GM12878 (cell line): ENCODE results near the gene AMPD2. TPM values are rescaled to one million over a fixed set of nuclear protein-coding genes. Genes with fewer than 3 reads are reported as not detected.

Experiments
- ATAC-seq: fragments of 200-7000 bp; cut with Tn5 transposase; 3 replicates; pipeline ENCODE4 v1.9.1; 2020; ENCODE audit warnings: mild to moderate bottlenecking, moderate library complexity
- BruUV-seq: library from RNA; stranded (reverse); fragments of 400-500 nt; replicated peaks from 2 replicates; lab custom pipeline; 2021; lab: Mats Ljungman, UMichigan
- CTCF ChIA-PET: fragments of 300-600 bp; sonication (Branson Sonifier 250); formaldehyde crosslinking; extraction: SDS; loops from one replicate; lab custom pipeline; 2021; ENCODE audit warnings: inconsistent platforms; lab: Yijun Ruan, JAX
- POLR2A ChIA-PET: fragments of 350-600 bp; formaldehyde crosslinking; extraction: SDS; loops from one replicate; lab custom pipeline; 2021; ENCODE audit warnings: inconsistent platforms; lab: Charles Lee
- RAD21 ChIA-PET: fragments of 300-600 bp; sonication (Branson Sonifier 250); formaldehyde crosslinking; loops from one replicate; lab custom pipeline; 2023; ENCODE audit warnings: antibody characterized with exemption; ENCODE audit not compliant: unreplicated experiment; lab: Charles Lee
- SMC1A ChIA-PET: fragments of 300-600 bp; sonication (Branson Sonifier 250); formaldehyde crosslinking; loops from one replicate; lab custom pipeline; 2023; ENCODE audit not compliant: unreplicated experiment, uncharacterized antibody; lab: Charles Lee
- DNase-seq: peaks from one replicate; pipeline ENCODE4 v3.0.0-alpha.2; 2011; ENCODE audit warnings: low read depth, low spot score
- FAIRE-seq: peaks from 3 replicates; lab custom pipeline; 2011; peaks lifted over from hg19 to GRCh38; lab: Jason Lieb, UNC
- H2AFZ ChIP-seq: 2 replicates; pipeline ENCODE4 v1.6.0; 2011; ENCODE audit warnings: low read depth, low read length, control low read depth; ENCODE audit not compliant: control insufficient read depth
- H3K27ac ChIP-seq: 2 replicates; pipeline ENCODE4 v1.5.1; 2011; ENCODE audit warnings: control low read depth; ENCODE audit not compliant: control insufficient read depth, insufficient read depth
- H3K27me3 ChIP-seq, 2 experiments: replicated peaks in 1 of 2; 2 replicates each; pipeline versions ENCODE4 v1.6.0 to v1.6.1; 2011; ENCODE audit warnings: low read length in 1 of 2; ENCODE audit not compliant: control insufficient read depth in 2 of 2, insufficient read depth in 2 of 2
- H3K36me3 ChIP-seq, 2 experiments: 2 replicates each; pipeline ENCODE4 v1.5.1; 2011; ENCODE audit warnings: low read length in 1 of 2; ENCODE audit not compliant: control insufficient read depth in 2 of 2, insufficient read depth in 2 of 2
- H3K4me1 ChIP-seq: 2 replicates; pipeline ENCODE4 v1.6.1; 2011; ENCODE audit warnings: mild to moderate bottlenecking, low read length, moderate library complexity, mixed read lengths; ENCODE audit not compliant: control insufficient read depth, insufficient read depth
- H3K4me2 ChIP-seq: 2 replicates; pipeline ENCODE4 v1.6.0; 2011; ENCODE audit warnings: control low read depth; ENCODE audit not compliant: control insufficient read depth, insufficient read depth
- H3K4me3 ChIP-seq: fragments of 200-600 bp; sonication (generic); 2 replicates; pipeline ENCODE4 v1.5.1; 2016
- H3K79me2 ChIP-seq: 2 replicates; pipeline ENCODE4 v1.6.0; 2011; ENCODE audit warnings: low read length; ENCODE audit not compliant: control insufficient read depth, insufficient read depth
- H3K9ac ChIP-seq: 2 replicates; pipeline ENCODE4 v1.8.0; 2011; ENCODE audit warnings: low read length, control low read depth, mixed read lengths; ENCODE audit not compliant: control insufficient read depth, insufficient read depth
- H3K9me3 ChIP-seq: replicated peaks from 3 replicates; pipeline ENCODE4 v1.5.1; 2011; ENCODE audit warnings: mild to moderate bottlenecking, low read length; ENCODE audit not compliant: control insufficient read depth, insufficient read depth
- H4K20me1 ChIP-seq: 2 replicates; pipeline ENCODE4 v1.6.0; 2011; ENCODE audit not compliant: control insufficient read depth, insufficient read depth
- BACH1 ChIP-seq: fragments of 450-650 bp; IDR thresholded peaks from 2 replicates; pipeline ENCODE4 v1.6.1; 2017; ENCODE audit warnings: mild to moderate bottlenecking, borderline replicate concordance
- CHD1 ChIP-seq: IDR thresholded peaks from 2 replicates; pipeline ENCODE4 v1.6.1; 2012; ENCODE audit warnings: low read depth, low read length, improper control_type of control experiment
- E4F1 ChIP-seq: fragments of 450-650 bp; IDR thresholded peaks from 2 replicates; pipeline ENCODE4 v1.6.1; 2018; ENCODE audit warnings: borderline replicate concordance, mild to moderate bottlenecking; ENCODE audit not compliant: partially characterized antibody
- PKNOX1 ChIP-seq: fragments of 450-650 bp; IDR thresholded peaks from 2 replicates; pipeline ENCODE4 v1.6.1; 2016; ENCODE audit warnings: mild to moderate bottlenecking
- PML ChIP-seq: IDR thresholded peaks from 2 replicates; pipeline ENCODE4 v1.6.1; 2012; ENCODE audit warnings: low read length, inconsistent platforms
- RB1 ChIP-seq: fragments of 450-650 bp; formaldehyde crosslinking; IDR thresholded peaks from 2 replicates; pipeline ENCODE4 v1.6.1; 2017; ENCODE audit warnings: mild to moderate bottlenecking, borderline replicate concordance
- RBBP5 ChIP-seq: fragments of 200-600 bp; sonication (generic); conservative IDR thresholded peaks from 2 replicates; pipeline ENCODE4 v1.6.1; 2016
- RCOR1 ChIP-seq: conservative IDR thresholded peaks from 2 replicates; pipeline ENCODE4 v1.6.1; 2012; ENCODE audit warnings: low read depth, low read length, improper control_type of control experiment
- ZBTB4 ChIP-seq: fragments of 450-650 bp; formaldehyde crosslinking; IDR thresholded peaks from 2 replicates; pipeline ENCODE4 v1.4.0; 2022; ENCODE audit warnings: mild to moderate bottlenecking, moderate library complexity
- WGBS: methylation state at CpG from one replicate; pipeline ENCODE4 v1.1.6; 2016; ENCODE audit warnings: low lambda C conversion rate; ENCODE audit not compliant: insufficient replicate concordance, insufficient coverage; ENCODE audit errors: missing lambda C conversion rate; 5-methylcytosine and 5-hydroxymethylcytosine counted together
- in situ Hi-C: fragments of 300-500 bp; cut with MboI; formaldehyde crosslinking; loops from 9 replicates; pipeline ENCODE4 v1.14.3; 2018; ENCODE audit warnings: mixed read lengths
- intact Hi-C: fragments of 100-400 bp; cut with micrococcal nuclease; formaldehyde crosslinking; loops from one replicate; pipeline ENCODE4 v1.14.2; 2022; ENCODE audit not compliant: unreplicated experiment
- polyA plus RNA-seq, 11 experiments: library from polyadenylated mRNA; depleted of rRNA in 4 of 11; unstranded in 6 of 11; stranded (reverse) in 5 of 11; fragments of >200 nt; fragmentation: Nextera tagmentation in 4 of 11; fragmentation: Illumina TruSeq in 1 of 11; extraction: Ambion mirVana in 4 of 11; extraction: Trizol in 1 of 11; gene quantifications; 1 replicate in 1 of 11; 2 replicates in 10 of 11; pipeline versions ENCODE4 v1.2.1 to v1.2.3, GENCODE V29; 2011 to 2016; ENCODE audit warnings: inconsistent platforms in 2 of 11, missing spikeins in 2 of 11, low read depth in 1 of 11
- total RNA-seq, 4 experiments: library from RNA; depleted of rRNA in 3 of 4; stranded (reverse); fragments of >200 nt in 3 of 4; fragmentation: Illumina TruSeq in 1 of 4; extraction: Trizol in 1 of 4; gene quantifications; 2 replicates each; pipeline versions ENCODE4 v1.2.1 to v1.2.3, GENCODE V29; 2013 to 2021
- TF ChIP-seq, protein P1 (sequence below): IDR thresholded peaks from 2 replicates; pipeline ENCODE4 v1.6.1; 2012; ENCODE audit warnings: low read depth, low read length, improper control_type of control experiment
- TF ChIP-seq, protein P2 (sequence below): fragments of 150-350 bp; IDR thresholded peaks from 2 replicates; pipeline ENCODE4 v1.6.1; 2016; ENCODE audit warnings: low read depth, low read length

Gene AMPD2
- total and polyA plus RNA-seq, 10 of the 15 experiments (the other 5 are each of a cell fraction or from before 2014, with no cell fraction given), result 2.0 to 75.9 (median 31.3) TPM

DNA sequence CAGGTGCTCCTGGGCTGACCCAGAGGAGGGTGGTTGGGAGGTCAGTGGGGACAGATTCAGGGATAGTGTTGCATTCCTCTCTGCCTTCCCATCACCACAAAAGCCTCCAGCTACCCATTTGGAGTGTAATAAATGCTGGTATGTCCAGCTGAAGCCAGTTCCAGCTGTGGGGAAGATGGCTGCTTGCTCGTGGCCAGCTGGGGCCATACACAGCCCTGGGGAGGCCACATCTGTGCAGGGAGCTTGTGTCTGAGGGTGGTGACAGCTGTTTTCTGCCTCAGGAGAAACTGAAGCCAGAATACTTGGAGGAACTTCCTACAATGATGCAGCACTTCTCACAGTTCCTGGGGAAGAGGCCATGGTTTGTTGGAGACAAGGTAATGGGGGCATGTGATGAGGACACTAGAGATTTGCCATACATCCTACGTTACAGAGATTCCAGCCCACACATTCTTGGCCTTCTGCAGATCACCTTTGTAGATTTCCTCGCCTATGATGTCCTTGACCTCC is 39.0 kb downstream of the AMPD2 start (continued):
- TF ChIP-seq E4F1, result no peak

DNA sequence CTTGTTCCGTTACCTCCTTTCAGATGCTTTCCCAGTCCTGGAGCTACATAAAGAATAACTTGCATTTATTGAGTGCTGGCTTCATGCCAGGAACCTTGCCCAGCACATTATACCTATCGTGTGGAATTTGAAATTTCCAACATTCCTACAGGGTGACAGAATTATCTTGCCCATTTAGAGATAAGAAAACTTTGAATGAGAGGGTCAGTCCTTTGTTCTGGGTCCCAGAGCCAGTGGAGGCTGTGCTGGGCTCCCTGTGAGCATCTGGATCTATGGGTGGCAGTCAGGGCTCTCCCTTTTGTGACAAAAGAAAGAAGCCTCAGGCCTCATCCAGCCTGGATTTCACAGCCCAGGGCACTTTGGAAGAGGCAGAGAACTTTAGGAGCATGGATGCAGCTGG is 39.5 kb downstream of the AMPD2 start:
- DNase-seq (no peak), FAIRE-seq (no peak), ATAC-seq (no peak)
- Histone ChIP-seq H3K9ac (no peak overlapping the region), H3K9me3 (no peaks in the 10 kb centered on the region), H4K20me1 (no peaks in the 10 kb centered on the region), H3K4me3 (no peak overlapping the region), H2AFZ (no peak overlapping the region), H3K4me2 (no peak overlapping the region), H3K36me3 (no peaks in the 10 kb centered on the region; a peak in 1 of 4 replicates), H3K27me3 (no peaks in the 10 kb centered on the region), H3K4me1 (0 out of 2 replicates have a peak, but pooled peaks cover 4% of the 10 kb centered on the region), H3K79me2 (no peaks in the 10 kb centered on the region; the same call in 1 of the 2 replicates), H3K27ac (no peak overlapping the region)
- ChIA-PET RAD21 (no interaction called here), SMC1A (no interaction called here), CTCF (interaction anchor here (1.0 to 10.8 kb wide), 3 partner anchors 9 to 20 kb away, joined by 3 to 299 read pairs (median 5); no protein-coding TSS in a partner anchor), POLR2A (no interaction called here)
- no peak for TF ChIP-seq CHD1
- TF ChIP-seq, protein P1, sequence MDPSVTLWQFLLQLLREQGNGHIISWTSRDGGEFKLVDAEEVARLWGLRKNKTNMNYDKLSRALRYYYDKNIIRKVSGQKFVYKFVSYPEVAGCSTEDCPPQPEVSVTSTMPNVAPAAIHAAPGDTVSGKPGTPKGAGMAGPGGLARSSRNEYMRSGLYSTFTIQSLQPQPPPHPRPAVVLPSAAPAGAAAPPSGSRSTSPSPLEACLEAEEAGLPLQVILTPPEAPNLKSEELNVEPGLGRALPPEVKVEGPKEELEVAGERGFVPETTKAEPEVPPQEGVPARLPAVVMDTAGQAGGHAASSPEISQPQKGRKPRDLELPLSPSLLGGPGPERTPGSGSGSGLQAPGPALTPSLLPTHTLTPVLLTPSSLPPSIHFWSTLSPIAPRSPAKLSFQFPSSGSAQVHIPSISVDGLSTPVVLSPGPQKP, result no peak
- no peak for TF ChIP-seq RB1
- TF ChIP-seq RCOR1, result no peak
- TF ChIP-seq PKNOX1, result no peak
- TF ChIP-seq RBBP5, result no peak
- TF ChIP-seq PML, result no peak
- TF ChIP-seq ZBTB4 (CRISPR knock-in tag), result no peak
- TF ChIP-seq, protein P2, sequence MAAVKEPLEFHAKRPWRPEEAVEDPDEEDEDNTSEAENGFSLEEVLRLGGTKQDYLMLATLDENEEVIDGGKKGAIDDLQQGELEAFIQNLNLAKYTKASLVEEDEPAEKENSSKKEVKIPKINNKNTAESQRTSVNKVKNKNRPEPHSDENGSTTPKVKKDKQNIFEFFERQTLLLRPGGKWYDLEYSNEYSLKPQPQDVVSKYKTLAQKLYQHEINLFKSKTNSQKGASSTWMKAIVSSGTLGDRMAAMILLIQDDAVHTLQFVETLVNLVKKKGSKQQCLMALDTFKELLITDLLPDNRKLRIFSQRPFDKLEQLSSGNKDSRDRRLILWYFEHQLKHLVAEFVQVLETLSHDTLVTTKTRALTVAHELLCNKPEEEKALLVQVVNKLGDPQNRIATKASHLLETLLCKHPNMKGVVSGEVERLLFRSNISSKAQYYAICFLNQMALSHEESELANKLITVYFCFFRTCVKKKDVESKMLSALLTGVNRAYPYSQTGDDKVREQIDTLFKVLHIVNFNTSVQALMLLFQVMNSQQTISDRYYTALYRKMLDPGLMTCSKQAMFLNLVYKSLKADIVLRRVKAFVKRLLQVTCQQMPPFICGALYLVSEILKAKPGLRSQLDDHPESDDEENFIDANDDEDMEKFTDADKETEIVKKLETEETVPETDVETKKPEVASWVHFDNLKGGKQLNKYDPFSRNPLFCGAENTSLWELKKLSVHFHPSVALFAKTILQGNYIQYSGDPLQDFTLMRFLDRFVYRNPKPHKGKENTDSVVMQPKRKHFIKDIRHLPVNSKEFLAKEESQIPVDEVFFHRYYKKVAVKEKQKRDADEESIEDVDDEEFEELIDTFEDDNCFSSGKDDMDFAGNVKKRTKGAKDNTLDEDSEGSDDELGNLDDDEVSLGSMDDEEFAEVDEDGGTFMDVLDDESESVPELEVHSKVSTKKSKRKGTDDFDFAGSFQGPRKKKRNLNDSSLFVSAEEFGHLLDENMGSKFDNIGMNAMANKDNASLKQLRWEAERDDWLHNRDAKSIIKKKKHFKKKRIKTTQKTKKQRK, result no peak
- no peak for TF ChIP-seq BACH1
- BruUV-seq, result no TSS peak
- intact Hi-C loops, result loop anchor here (5.0 kb wide), 1 partner anchor 323 kb away; the partner anchor contains the start of gene AHCYL1
- in situ Hi-C loops, result no loop called here
- 100% methylated on average over 2 of the region's 2 CpGs for WGBS
